ENCODE data around the gene SDC3.
"Not testable (repeated sequence)": the region's sequence is repeated elsewhere in the genome, so short reads cannot be mapped to it uniquely, and the experiment has no call there.

SDC3 gene

GRCh38 chr1:30872948-30873263, 35.7 kb downstream of the SDC3 start:
- no peak for DNase-seq

- DNase-seq = no peak
Measured at GRCh38 chr1:30872033-30872947, 36.3 kb downstream of the SDC3 start.

GRCh38 chr1:30871276-30871871, 37.2 kb downstream of the SDC3 start:
- DNase-seq = no peak

GRCh38 chr1:30870656-30871055, 37.9 kb downstream of the SDC3 start:
- no peak for DNase-seq

- DNase-seq = no peak
Measured at GRCh38 chr1:30870035-30870434, 38.5 kb downstream of the SDC3 start.

GRCh38 chr1:30868833-30869435, 39.6 kb downstream of the SDC3 start:
- no peak for DNase-seq

GRCh38 chr1:30868057-30868456, 40.5 kb downstream of the SDC3 start:
- DNase-seq = not testable (repeated sequence)

- DNase-seq = no peak
Measured at GRCh38 chr1:30867537-30867936, 41.0 kb downstream of the SDC3 start.

- DNase-seq = no peak
Measured at GRCh38 chr1:30866594-30866993, 42.0 kb downstream of the SDC3 start.

GRCh38 chr1:30864681-30865080, 43.9 kb downstream of the SDC3 start:
- no peak for DNase-seq

GRCh38 chr1:30863858-30864604, 44.5 kb downstream of the SDC3 start:
- no peak for DNase-seq

- DNase-seq = no peak
Measured at GRCh38 chr1:30860320-30860652, 48.3 kb downstream of the SDC3 start.

GRCh38 chr1:30857964-30858363, 50.6 kb downstream of the SDC3 start:
- no peak for DNase-seq

- DNase-seq = no peak
Measured at GRCh38 chr1:30857062-30857461, 51.5 kb downstream of the SDC3 start.

- DNase-seq = no peak
Measured at GRCh38 chr1:30856260-30856790, 52.2 kb downstream of the SDC3 start.

GRCh38 chr1:30855686-30856259, 52.8 kb downstream of the SDC3 start:
- no peak for DNase-seq

GRCh38 chr1:30853350-30853749, 55.2 kb downstream of the SDC3 start:
- DNase-seq = no peak

- DNase-seq = no peak
Measured at GRCh38 chr1:30852026-30852425, 56.5 kb downstream of the SDC3 start.

GRCh38 chr1:30851286-30851685, 57.3 kb downstream of the SDC3 start:
- DNase-seq = no peak

GRCh38 chr1:30850607-30851006, 58.0 kb downstream of the SDC3 start:
- DNase-seq = no peak

- DNase-seq = no peak
Measured at GRCh38 chr1:30848130-30848529, 60.4 kb downstream of the SDC3 start.

- no peak for DNase-seq
Measured at GRCh38 chr1:30847358-30847972, 61.1 kb downstream of the SDC3 start.

- no peak for DNase-seq
Measured at GRCh38 chr1:30846587-30846986, 62.0 kb downstream of the SDC3 start.
